HG03565 (cell line): ENCODE results near the gene PDK2.

Experiments
- ATAC-seq: cut with Tn5 transposase; IDR thresholded peaks from one replicate; pipeline ENCODE4 v1.9.1; 2021; ENCODE audit warnings: mild to moderate bottlenecking, moderate library complexity; ENCODE audit not compliant: unreplicated experiment

PDK2 gene

DNA sequence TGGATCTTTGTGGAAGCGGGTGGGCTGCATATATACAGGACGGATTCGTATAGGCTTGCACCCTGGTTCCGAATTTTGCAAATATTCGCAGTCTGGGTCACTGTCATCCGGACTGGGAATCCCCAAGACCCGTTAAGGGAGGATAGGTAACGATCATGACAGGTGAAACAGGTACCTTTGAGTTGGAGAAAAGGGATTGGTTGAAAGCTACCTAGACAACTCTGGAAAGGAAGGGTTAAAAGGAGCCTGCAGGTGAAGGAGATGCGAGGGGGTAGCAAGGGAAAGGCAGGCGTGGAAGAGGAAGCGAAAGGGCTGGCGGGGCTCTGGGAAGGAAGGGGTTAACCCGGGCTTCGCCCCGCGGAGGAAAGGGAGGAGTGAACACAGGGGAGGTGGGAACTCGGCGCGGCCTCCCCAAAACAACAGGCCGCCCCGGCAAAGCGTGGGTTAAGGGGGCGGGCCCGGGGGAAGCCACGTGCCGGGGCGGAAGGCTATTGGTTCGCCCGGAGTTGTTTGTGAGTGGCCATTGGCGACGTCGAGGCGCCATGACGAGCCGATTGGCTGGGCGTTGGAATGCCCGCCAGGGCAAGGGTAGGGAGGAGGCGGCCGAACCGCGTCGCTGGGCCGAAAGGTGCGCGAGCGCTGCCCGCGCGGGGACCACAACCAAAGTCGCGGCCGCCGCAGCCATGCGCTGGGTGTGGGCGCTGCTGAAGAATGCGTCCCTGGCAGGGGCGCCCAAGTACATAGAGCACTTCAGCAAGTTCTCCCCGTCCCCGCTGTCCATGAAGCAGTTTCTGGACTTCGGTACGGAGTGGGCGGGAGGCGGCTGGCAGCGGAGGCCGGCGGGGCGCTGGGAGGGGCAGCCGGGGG, at the start of gene PDK2:
Gene PDK2, plus strand, starts transcription at position 599 of the 867 bp plus-strand sequence. Its CDS starts 85 bp downstream, at position 684.
- ATAC-seq = peak; percentile 92

DNA sequence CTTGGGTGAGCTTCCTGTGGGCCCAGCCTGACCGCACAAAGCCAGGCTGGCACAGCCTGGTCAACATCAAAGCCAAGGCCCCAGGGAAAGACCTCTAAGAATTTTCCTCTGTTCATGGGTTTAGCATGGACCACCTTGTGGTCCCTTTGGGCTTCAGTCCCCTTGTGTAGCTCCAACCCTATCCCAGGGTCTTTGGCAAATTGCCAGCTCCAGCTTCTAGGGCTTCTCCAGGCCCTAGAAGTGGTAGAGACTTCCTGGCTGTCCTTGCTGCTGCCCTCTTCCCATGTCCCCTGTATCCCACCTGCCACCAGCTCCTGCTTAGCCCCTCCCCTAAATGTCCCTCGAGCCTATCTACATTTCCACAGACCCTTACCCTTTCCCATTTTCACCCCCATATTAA, 49.0 kb upstream of the PDK2 start:
- no peak for ATAC-seq

DNA sequence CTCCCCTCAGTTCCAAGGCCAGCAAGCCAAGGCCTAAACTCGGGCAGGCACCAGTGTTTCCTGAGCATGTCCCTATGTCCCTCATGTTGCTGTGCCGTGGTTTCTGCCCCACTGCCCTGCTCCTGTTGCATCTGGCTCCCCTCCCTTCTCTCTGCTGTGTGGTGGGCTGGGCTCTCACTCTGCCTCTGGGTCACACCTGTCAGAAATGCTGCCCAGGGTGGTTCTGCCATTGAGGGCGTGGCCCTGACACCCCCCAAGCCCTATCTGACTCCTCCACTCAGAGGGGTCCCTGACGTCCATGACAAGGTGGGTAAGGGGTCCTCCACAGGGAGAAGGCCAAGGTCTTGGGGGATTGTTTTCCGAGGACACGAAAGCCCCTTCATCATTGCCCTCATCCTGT, 48.5 kb upstream of the PDK2 start:
- no peak for ATAC-seq

DNA sequence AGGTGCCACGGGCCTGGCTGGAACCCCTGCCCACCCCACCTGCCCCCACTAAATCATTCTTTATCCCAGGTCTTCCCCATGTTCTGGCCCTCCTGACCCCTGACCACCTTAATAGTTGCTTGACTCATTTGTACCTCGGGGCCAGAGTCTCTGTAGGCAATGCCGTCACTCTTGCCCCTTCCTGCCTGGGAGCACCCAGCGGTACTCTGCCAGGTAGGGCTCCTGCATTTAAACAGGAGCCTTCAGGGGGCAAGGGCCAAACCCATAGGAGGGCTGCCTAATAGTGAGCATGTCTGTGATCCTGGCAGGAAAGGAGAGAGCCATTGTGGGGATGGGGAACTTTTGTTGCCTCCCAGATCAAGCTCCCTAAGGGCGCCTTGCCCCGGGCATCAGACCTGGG, 48.1 kb upstream of the PDK2 start:
- ATAC-seq = no peak

DNA sequence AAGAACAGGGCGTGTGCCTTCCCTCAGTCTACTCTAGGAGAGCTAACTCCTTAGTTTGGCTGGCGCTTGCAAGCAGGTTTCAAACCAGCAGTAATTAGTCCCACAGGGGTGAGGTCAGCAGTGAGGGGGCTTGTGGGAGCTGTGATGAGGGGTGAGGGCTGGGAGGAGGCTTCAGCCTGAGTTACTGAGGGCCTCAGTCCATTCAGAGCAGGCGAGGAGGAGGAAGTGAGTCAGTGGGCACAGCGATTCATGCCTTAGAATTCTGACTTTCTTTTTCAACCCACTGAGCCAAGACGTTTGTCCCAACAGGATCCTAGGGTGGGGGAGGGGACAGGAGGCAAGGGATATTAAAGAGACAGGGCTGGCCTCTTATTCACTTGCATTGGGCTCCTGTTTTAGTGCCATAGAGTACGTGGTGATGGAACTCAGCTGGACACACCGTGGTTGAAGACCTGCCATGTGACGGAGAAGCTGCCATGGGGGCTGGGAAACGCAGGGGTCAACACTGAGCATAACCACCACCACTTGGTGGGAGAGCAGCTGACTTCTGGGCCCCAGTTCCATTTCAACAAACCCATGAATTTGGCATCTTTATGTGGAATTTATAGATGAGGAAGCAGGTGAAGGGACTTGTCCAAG, 47.5 kb upstream of the PDK2 start:
- ATAC-seq = no peak

DNA sequence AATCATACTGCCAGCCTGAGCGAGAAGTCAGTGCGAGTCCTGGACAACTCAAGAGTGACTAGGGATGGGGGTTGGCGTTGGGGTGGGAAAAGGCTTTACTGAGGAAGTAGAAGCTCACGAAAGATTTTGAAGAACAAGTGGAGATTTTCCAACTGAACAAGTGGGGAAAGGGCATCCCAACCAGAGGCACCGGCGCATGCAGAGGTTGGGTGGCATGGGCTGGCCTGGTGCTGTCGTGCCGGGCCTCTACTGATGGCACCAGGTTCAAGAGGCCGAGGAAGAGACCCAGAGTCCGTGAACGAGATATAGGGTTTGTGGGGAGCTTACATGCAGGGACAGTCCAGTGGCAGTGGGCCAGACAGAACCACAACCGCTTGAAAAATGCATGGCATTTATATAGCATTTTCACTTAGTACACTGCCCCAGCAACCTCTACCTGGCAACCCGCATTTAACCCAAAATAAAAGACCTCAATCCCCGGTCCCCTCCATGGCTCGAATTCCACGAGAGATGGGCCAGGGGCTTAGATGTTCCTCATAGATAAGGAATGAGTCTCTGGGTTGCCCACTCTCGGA, 46.9 kb upstream of the PDK2 start:
- no peak for ATAC-seq

DNA sequence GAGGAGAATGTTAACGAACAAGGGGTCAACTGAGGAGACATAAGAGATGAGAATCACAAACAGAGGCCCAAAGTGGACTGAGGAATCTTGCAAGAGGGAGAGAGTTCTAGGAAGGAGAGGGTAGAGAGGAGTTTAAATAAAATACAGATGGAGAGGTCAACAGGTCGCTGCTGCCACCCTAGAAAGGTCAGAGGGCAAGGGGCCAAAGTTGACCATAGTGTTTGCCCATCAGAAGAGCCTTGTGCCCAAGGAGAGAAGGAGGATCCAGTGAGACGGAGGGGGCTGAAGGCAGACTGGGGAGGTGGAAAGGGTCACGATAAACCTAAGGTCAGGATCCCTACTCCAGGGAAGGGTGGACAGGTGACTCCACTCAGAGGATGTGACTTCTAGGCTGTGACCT, 46.2 kb upstream of the PDK2 start:
- ATAC-seq = no peak

DNA sequence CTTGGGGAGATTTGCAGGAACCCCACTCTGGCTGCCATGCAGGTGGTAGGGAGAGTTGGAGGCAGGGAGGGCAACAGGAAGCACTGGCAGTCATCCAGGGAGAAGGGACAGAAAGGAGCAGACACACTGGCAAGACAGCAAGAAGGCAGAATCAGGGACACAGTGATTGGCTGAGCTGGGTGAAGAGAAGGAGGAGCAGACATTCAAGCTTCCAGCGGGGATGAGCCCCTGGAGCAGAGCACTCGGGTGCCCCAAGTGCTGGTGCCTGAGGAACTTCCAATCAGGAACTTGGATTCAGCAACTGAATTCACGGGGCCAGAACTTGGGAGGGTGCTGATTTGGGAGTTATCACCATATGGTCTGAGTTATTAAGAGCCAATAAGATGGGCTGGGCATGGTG, 45.5 kb upstream of the PDK2 start:
- no peak for ATAC-seq

DNA sequence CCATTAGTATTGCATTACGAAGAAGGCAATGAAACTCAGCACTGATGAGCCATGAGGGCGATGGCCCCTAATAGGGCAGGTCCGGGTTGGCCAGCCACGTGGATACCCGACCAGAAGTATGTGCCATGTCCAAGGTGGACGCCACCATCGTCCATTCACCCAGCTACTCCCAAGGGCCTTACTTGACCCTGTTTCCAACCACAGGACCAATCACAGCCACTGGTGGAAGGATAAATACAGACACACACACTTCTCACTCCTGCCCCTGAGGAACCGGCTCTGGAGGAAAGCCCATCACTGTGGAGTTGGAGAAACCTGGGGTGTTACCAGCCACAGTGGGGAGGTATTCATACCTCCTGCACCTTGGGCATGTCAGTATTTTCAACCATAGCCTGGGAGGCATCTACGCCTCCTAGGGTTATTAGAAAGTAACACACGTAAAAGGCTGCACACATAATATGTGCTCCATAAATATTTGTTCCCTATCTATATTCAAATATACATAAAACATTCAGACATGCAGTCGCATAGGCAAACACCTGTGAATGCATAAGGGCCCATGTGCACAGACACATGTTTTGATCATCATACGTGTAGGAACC, 44.6 kb upstream of the PDK2 start:
- ATAC-seq = no peak

DNA sequence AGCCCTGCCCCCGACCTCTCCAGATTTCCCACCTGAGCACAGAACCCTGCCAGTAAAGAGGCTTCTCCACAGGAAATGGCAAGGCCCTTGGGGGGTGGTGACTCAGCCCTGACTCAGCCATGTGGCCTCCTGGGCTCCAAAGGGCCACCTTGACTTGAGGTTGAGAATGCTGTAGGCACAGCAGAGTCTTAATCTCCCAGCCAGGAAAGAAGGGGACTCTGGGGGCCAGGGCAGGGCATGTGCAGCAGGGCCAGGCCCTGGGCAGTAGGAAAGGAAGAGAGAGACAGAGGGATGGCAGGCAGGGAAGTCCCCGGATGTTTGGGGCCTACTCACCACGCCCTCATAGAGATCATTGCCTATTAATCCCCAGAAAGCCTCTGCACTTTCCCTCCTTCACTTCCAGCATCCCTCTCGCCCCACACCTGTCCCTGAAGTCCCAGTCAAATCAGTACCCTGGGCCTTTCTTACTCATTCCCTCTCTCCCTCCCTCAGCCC, 44.0 kb upstream of the PDK2 start:
- ATAC-seq = no peak

DNA sequence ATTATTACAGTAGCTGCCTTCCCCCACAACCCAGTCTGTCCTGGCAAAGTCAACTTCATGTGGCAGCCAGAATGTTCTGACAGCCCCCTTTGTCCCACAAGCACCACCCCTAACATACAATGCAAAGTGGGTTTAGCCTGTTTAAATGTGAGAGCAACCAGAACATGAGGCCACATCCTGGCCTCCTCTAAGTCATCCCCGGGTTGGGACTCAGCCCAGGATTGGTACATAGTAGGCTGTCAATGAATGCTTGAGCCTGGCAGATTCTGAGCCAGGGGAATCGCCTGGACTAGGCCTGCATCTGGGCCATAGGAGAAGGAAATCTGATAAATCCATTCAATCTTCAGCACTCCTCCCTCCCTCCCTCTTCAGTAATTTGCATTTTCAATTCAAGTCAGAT, 43.5 kb upstream of the PDK2 start:
- ATAC-seq = no peak

DNA sequence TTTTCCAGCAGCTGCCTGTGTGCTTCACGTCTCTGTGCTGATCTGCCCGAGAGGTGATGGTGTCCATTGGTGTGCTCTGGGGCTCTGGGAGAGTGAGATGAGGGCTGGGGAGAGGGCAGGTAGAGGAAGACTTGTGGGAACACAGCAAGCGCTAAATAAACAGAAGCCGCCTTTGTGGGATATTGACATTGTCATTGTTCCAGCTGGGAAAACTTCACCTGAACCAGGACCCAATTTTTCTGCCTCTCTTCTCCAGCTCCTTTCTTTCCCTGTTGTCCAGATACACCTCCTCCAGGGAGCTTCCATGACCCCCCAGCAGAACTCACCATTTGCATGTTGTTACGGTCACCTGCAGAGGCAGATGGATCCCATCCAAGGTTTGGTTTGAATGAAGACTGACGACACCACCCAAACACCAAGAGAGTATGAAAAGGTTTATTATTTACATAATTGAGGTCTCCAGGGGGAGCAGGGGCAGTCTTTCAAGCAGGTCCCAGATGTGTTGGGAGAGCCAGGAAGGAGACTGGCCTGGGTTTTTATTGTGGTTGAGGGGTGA, 42.8 kb upstream of the PDK2 start:
- no peak for ATAC-seq

DNA sequence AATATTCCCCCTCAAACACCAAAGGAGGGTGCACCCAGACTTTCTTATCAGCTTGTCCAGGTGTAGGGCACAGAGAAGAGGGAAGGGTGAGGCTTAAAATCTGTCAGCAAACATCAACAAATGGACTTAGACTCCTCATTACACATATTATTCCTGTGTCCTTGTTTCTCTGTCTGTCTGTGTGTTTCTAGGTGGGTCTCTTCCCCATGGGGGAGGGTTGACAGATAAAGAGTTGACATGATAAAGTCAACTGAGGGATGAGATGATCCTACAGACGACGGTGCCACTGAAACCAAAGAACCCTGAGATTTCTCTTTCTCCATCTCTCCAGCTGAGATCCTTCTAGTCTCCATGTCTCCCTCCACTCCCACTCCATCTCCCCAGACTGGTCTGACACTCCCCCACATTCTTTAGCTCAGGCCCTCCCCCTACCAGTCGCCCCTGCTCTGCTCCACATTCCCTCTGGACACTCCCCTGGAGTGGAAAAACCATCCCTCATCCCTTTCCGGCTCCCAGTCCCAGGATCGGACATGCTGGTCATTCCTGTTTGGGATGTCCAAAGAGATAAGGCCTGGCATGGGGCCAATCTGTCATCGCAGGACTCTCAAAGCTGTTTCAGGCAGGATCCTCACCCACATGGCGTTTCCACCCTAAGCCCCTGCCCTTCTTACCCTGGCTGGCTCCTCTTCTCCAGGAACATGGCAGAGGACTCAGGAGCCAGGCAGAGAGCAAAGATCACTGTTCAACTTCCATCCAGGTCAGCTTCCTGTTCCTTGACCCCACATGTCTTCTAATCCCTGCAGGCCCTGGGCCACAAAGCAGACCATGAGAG, 42.1 kb upstream of the PDK2 start:
- no peak for ATAC-seq

DNA sequence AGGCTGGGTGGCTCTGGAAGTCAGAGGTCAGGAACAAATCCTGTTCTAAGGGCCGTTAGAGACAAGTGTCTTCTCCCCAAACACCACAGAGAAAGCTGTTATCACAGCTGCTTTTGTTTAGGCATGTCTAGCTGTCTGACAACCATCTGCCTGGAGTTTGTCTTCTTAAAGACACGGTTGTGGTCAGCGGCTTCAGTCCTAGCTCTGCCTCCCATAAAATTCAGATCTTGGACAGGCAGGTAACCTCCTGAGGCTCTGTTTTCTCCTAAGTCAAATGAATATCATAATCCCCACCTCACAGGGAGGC, 41.5 kb upstream of the PDK2 start:
- no peak for ATAC-seq

DNA sequence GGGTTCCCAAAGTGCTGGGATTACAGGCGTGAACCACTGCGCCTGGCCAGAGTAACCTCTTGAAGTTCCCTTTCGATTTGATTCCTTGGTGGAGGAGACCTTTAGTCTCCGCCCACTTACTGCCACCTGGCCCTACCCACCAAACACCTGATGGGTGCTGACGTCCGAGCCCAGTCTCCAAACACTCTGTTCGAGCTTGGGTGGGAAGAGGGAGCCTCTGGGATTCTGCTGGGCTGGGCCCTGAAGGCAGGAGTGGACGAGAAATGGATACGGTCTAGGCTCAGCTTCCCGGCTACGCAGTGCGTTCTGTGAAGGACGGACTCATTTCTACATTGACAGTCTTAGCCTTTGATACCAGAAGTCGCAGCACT, 40.1 kb upstream of the PDK2 start:
- ATAC-seq = no peak

DNA sequence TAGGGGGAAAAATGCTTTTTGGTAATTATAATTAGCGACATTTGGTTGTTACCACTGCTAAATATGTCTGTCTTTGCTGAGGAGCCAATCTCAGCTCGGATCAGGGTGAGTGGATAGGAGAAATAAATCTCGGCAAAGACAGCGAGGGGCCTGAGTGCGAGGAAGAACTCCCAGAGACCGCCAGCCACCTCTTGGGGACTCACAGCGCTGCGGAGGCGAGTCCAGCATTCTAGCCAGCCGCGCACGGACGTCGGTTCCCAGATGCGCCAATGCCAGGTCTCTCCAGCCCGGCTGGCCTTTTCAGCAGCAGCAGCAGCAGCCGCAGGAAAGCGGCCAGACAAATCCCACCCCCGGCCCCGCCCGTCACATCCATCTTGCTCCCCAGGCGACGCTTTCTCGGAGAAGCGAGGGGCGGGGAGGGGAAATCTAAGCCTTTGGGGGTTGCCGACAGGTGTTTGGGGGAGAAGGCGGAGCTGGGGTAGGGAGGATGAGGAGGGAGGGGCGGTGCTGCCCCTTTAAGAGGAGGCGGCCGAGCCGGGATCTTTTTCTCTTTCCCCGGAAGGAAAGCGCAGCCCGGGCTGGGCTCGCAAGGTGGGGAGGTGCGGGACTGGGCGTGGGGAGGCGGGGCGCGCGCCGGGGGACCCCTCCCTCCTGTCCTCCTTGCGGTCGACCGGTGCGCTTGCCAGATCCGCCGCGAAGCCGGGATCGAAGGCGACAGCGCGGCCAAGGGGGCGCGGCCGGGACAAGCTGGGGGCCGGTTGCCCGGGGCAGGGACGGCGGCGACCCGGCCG, 39.5 kb upstream of the PDK2 start, which contains the start of gene ITGA3:
Gene ITGA3, plus strand, starts transcription at position 685 of the 791 bp plus-strand sequence. CDS start 330 bp downstream, outside the sequence.
- peak; percentile 27 for ATAC-seq

DNA sequence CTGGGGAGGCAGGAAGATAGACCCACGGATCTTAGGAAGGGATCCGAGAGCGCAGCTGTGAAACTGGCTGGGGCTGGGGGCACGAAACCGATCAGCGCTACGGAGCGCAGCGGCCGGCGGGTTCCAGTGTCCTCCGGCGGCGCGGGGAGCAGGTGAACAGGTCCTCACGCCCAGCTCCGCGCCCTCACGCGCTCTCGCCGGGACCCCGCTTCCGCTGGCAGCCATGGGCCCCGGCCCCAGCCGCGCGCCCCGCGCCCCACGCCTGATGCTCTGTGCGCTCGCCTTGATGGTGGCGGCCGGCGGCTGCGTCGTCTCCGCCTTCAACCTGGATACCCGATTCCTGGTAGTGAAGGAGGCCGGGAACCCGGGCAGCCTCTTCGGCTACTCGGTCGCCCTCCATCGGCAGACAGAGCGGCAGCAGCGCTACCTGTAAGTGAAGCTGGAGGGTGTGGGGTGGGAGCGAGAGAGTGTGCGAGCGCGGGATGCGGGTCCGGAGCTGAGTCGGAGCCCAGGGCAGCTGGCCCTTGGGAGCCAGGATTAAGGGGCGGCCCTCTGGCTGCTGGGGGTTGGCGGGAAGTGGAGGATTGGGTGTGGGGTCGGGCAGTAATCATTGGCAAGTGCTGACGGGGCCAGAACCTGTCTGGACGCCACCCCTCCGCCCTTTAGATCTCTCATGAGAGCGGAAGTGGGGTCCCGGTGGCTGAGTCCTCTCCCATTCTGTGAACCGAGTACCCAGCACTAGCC, 38.8 kb upstream of the PDK2 start:
- ATAC-seq = peak; percentile 46

DNA sequence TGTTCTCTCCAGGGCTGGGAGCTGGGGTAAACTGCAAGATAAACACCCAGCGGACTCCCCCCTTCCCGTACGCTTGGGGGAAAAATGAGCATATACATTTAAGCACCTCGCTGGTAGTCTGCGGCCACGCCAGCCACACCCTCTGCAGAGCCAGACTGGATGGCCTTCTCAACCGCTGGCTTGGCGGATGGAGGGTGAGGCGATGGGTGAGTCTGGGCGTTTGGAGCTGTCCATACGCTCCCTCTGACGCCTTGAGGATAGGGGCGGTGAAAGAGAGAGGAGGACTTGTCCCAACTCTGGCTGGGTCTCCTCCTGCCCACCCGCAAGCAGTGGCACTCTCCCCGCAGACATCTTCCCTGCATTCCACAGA, 38.2 kb upstream of the PDK2 start:
- no peak for ATAC-seq

DNA sequence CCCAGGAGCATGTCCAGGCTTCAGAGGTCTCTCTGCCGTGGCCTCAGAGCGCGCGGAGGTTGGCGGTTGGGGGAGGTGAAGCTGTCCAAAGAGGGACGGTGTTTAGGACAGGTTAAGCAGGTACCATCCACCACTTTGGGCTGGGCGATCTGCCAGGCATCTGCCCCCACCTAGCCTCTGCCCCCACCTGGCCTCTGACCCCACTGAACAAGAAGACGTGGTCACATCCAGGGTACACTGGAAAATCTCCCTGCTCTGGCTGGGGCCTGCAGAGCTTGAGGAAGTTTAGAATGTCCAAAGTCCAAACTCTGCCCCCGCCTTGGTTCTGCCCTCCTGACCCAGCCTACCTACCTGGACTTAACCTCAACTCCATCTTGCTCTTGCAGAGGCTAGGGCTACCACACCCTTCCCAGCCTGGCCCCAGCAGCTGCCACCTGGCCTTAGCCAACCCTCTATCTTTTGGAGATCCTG, 37.6 kb upstream of the PDK2 start:
- no peak for ATAC-seq
